GM18909 (cell line): ENCODE results near the gene ADAM17.
A peak's percentile ranks its signal among the peaks of the same experiment; 100 is the strongest.
"Not testable (repeated sequence)": the region's sequence is repeated elsewhere in the genome, so short reads cannot be mapped to it uniquely, and the experiment has no call there.

Experiments
- ATAC-seq: cut with Tn5 transposase; IDR thresholded peaks from one replicate; pipeline ENCODE4 v1.9.1; 2021; ENCODE audit warnings: mild to moderate bottlenecking; ENCODE audit not compliant: unreplicated experiment, poor library complexity

ADAM17 gene

DNA sequence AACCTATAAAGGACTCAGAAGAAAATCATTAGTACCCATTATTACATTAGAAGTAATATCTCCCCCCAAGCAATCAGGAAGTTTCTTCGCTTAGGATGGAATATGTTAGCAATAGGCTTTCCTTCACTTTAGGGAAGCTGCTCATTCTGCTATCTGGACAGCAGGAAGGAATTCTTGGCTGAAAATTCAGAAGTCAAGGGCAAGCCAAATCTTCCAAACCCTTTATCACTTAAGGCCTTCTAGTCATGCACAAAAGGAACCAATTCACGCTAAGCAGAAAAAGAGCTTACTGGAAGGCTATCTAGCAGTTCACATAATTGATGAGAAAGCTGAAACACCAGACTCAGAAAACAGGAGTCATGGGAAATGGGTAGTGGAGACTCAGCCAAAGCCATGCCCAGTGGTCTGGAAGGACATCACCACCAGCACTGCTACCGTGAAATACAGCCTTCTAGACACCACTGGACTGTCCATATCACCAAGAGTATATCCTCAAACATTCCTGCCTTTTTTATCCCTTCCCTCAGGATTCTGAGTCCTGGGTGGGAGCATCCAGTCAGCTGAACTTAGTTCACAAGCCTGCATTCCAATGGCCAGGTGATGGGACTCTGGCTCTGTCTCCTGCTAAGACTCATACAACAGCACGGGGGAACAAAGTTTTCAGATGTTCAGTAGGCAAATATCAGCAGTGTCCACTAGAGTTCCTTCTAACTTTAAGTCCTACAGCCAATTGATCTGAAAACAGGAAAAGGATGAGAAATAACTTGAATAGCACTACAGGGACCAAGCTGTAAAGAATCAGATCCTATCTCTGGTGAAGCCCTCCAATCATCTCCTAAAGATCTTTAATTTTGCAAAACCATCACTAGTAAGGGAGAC lies 14.8 kb upstream of the ADAM17 start:
- no peak for ATAC-seq

DNA sequence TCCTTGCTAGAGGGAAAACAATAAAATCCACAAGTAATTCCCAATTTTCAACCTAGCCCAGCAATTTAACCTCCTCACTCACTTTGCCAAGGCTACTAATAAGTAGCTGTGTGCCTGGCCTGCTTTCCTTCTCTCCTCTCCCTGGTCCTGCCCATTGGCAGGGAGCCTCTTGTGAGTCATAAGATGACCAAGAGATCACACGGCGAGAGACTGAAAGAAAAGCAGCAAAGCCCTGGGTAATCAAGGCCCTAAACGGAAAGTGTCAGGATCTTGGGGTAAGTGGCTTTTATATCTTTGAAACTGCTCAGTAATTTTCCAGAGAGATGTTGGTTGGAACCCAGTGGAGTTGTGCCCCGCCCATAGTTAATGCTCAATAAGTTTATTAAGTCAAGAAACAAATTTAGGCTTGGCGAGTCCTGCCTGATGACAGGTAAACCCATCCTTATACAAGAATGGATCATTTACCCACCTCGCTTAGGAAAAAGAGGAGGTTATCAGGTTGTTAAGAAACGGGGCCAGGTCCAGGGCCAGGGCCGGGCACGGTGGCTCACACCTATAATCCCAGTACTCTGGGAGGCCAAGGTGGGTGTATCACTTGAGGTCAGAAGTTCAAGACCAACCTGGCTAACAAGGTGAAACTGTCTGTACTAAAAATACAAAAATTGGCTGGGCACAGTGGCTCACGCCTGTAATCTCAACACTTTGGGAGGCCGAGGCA lies 10.0 kb upstream of the ADAM17 start:
- no peak for ATAC-seq

DNA sequence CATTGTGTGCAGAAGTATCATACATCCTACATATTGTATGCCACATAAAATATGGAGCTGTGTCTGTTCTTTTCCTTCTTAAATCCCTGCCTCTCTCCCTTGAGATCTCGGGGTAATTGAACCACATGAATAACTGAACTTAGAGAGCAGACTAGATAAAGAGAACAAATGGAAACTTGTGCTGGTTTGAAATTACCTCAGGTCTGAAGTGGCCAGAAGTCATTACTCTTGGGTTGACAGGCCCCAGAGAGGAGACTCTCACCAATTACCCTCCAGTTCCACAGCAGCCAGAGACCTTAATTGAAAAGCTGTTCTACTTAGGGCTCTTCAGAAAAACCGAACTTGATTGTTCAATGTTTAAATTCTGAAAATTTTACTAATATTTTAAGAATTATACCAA lies 5.0 kb upstream of the ADAM17 start:
- no peak for ATAC-seq

DNA sequence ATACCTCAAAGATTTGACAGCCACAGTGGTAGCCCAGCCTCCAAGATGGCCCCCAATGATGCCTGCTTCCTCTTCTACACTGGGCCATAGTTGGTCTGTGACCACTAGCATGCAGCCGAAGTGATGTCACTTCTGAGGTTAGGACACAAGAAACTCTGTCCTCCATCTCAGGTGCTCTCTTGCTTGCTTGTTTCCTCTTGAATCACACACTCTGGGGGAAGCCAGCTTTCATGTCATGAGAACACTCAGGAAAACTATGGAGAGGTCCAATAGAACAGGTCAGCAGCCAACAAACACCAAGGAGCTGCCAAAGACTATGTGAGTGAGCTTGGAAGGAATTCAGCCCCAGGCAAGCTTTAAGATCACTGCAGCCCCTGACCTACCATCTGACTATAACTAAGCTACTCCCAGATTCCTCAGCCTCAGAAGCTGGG lies 3.3 kb upstream of the ADAM17 start:
- no peak for ATAC-seq

DNA sequence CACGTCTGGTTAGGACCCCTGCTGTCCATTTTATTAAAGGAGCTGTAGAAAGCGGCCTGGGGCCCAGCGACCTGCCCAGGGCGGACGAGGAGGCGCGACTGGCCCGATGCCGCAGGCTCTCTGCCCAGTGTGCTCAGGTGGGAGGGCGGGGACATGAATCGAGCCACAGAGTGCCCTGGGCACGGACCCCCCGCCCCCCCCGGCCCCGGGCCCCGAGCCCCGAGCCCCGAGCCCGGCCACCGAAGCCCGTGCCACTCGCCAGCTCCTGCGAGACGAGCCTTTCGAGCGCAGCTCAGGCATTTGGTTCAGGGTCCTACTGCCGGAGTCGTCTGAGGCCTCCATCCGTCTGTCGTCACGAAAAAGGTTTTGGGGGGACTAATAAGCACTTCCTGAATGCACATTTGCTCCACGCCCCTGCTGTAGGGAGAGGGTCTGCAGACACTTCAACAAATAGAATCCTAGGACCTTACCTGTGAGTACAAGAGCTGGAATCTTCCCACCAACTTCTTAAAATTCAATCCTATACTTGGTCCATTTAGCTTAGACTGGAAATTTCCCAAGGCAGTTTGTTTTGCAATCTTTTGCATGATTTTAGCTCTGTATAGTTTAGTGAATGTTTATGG lies 602 bp upstream of the ADAM17 start:
- ATAC-seq, result peak; percentile 32

DNA sequence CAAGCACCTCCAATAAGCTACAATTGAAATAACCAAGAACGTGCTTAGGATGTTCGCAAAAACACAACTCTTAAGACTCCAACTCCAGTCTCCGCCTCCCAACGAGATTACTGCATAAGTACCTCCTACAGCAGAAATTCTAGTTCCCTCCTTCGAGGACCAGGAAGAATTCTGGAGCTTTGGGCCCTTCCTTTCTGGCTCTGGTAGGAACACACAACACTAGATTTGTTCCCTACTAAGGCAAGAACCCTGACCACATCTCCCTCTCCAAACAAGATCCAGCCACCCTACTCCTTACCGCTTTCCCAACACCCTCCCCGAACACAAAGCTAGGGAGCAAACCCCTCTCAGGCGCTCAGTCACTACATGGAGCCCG lies 721 bp downstream of the ADAM17 start:
- ATAC-seq, result no peak

DNA sequence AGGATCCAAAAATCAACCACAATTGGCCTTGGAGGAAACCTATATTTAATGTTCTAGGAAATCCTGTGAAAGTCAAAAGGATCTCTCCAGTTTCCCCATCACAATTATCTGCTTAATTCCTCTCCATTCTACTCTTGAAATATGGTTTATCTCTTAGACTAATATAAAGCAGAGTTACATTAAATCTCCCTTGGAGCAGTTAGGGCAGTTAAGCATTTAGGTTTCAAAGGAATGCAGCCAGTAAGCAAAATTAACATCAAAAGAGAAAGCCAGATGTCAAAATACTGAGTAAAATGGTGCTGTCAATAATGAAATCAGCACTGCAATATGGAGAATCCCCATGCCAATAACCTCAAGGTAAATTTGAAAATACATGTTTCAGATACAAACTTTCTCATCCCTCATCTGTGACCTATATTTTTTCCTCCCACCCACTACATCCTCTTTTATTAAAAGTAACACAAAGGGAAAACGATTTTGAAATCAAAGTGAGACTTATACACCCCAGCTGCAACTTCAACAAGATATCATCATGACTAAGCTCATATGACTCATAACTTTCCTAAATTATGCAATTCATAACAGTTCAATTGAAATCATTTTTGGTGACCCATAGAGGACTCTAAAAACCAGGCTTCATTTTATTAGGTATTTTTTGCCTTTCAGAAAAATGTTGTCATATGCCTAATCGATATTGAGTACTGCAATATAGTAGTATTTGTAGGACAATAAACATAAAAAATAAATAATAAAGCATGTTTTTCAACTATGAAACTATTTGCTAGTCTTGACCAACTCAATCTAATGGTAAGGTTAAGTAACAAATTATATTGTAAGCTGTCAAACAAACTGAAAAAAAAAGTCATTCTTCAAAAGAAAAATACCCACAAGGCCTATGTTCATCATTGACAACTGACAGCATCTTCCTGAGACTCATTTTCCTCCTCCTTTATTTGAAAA lies 3.1 kb downstream of the ADAM17 start:
- no peak for ATAC-seq

DNA sequence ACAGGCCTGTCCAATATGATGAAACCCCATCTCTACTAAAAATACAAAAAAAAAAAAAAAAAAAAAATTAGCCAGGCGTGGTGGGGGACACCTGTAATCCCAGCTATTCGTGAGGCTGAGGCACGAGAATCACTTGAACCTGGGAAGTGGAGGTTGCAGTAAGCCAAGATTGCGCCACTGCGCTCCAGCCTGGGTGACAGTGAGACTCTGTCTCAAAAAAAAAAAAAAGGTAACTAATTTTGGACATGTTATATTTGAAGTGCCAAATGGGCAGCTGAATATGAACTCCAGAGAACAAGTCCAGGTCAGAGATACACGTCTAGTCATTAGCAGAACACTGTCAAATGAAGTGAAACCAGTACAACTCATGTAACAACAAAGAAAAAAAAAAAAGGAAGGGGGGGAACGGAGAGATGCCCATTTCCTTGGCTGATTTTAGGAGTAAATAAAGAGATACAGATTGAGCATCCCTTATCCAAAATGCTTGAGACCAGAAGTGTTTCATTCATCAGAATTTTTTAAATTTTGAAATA lies 4.7 kb downstream of the ADAM17 start:
- ATAC-seq, result not testable (repeated sequence)

DNA sequence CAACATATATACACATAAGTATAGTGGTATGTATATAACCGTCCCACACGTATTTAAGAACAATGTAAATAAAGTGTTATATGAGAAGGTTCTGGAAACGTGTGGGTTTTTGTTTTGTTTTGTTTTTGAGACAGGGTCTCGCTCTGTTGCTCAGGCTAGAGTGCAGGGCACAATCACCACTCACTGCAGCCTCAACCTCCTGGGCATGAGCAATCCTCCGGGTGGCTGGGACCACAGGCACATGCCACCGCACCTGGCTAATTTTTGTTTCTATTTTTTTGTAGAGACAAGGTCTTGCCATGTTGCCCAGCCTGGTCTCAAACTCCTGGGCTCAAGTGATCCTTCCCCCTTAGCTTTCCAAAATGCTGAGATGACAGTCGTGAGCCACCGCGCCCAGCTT lies 6.2 kb downstream of the ADAM17 start:
- no peak for ATAC-seq

DNA sequence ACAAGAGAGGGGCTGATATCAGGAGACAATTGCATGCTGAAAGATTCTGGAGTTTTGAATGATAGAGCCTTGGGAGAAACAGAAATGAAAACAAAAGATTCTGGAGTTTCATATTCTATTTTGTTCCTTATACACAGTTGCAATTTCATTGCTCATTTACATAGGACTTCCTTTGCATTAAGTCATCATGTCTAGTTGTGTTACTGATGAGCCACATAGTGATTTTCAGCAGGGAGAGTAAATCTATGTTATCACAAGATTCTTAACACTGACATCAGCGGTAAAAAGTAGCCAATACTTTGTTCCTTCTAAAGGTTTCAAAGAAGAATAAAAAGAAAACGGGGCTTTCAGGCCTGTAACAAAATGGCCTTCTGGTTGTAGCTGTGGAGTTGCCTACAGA lies 7.1 kb downstream of the ADAM17 start:
- ATAC-seq, result peak; percentile 55

DNA sequence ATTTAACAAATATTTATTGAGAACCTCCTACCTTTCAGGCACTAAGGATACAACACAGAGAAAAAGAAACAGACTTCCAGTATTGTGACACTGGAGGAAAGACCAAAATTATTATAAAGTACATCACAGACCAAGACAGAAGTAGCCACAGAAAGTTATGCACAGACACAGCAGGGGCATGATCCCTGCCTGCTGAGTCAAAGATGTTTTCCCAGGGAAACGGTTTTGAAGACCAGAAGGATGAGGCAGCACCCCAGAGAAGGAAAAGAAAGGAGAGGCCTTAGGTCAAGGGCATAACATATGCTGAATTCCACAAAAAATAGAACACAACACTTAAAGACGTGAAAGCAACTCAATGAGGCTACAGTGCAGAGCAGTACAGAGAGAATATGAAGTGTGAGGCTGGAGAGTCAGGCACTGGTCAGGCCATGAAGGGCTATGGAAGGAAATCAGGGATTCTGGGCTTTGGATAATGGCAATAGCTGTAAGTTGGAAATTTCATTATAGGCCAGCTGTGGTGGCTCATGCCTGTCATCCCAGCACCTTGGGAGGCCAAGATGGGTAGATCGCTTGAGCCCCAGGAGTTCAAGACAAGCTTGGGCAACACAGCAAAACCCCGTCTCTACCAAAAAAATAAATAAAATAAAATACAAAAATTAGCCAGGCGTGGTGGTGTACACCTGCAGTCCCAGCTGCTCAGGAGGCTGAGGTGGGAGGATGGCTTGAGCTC lies 8.2 kb downstream of the ADAM17 start:
- ATAC-seq, result no peak

DNA sequence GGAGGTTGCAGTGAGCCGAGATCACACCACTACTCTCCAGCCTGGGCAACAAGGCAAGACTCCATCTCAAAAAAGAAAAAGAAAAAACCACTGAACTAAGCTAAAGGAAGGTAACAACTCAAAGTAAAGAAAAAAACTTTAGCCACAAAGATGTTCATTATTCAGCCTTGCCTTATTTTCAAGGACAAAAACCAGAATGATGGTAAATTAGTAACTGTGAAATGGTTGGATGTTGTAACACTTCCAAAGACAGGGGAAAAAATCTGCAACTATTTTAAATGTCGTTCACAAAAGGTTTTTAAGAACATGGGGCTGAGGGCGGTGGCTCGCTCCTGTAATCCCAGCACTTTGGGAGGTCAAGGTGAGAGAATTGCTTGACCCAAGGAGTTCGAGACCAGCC lies 10.1 kb downstream of the ADAM17 start:
- no peak for ATAC-seq

DNA sequence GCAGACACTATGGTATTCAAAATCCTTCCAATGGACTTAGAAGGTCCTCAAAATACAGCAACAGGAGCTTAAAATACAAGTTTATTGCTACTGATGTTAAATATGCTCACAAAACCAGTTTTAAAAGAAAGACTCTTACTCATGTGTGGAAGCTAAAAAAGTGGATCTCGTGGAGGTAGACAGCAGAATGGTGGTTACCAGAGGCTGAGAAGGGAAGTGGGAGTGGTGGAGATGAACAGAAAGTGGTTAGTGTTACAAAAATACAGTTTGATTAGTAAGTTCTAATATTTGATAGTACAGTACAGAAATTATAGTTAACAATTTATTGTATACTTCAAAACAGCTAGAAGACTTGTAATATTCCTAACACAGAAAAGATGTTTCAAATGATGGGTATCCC lies 12.1 kb downstream of the ADAM17 start:
- no peak for ATAC-seq

DNA sequence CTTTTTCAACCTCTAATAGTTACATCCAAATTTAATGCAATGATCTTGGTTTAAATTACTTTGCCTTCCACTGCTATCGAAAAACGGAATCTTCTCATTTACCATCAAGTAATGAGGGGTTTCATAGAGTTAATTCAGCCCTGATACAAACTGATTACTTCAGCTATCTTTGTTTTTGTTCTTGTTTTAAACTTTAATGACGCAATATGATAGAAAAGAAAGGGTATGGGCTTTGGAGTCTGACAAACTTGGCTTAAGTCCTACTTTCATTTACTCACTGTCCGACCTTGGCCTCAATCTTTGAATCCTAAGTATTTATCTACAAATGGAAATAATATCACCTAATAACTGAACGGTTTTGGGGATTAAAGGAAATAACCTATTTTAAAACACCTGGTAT lies 16.1 kb downstream of the ADAM17 start:
- ATAC-seq, result no peak

DNA sequence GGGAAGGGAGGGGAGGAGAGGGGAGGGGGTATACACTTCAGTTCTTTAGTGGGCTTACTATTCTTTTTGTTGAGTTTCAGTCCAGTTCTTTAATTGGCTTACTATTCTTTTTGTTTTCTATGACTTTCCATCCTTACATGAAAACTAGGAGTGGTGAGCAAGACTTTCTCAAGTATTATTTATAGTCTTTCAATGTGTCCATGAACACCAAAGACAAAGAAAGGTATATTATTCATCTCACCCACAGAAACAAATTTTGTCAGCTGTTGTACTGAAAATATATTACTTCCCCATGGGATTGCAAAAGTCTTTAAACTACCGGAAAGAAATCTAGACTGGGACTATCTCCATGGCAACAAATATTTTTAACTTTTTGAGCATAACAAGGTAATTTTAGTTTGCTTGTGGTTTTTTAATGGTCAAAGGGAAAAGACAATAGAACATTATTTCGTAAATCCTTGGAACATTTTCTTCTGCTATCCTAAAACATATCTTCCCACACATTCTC lies 17.6 kb downstream of the ADAM17 start:
- no peak for ATAC-seq

DNA sequence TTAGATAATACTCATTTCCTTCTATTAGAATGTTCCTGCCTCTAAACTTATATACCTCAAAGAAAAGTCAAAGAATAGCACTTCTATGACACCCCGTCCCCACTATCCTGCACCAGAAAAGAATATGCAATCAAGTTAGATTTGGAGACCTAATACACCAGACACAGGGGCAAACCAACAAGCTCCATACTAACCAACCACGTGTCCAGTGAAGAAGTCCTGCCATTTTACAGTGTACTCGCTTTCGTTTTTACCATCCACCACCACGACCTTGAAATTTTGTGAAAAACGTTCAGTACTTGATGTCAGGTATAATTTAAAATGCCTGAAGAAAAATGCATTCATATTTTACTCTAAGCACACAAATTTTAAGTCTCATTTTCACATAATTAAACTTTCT lies 19.1 kb downstream of the ADAM17 start:
- ATAC-seq, result no peak

DNA sequence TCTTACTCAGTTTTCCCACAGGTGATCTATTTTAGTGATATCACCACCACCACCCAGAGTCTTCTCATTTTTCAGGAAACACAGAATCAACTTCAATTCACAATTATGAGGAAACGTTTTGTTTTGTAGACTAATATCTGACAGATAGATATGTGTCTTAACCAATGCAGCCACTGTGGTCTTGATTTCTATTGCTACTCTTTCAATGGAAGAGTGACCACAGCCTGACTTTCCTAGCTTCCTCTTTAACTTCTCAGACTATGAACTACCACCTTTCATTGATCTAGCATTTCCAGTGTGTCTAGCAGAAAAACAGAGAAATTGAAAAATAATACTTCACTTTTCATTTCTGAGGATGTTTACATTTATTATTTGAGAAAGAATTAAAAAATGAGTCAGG lies 20.5 kb downstream of the ADAM17 start:
- no peak for ATAC-seq

DNA sequence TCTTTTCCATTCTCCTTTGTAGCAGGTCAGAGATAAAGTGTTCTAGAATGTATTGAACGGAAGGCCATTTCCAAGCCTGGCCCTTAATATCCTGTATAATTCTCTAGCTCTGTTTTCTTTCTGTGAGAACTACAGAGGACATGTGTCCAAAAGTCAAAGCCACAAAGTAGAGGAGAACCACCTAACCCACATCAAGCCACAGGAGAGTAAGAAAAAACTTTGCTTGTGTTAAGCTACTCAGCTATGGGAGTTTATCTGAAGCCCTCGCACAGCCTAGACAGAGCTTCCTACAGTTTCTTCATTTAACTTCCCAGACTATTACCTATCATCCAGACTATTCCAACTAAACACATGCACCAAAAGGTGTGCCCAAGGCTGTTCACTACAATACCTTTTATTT lies 22.0 kb downstream of the ADAM17 start:
- no peak for ATAC-seq

DNA sequence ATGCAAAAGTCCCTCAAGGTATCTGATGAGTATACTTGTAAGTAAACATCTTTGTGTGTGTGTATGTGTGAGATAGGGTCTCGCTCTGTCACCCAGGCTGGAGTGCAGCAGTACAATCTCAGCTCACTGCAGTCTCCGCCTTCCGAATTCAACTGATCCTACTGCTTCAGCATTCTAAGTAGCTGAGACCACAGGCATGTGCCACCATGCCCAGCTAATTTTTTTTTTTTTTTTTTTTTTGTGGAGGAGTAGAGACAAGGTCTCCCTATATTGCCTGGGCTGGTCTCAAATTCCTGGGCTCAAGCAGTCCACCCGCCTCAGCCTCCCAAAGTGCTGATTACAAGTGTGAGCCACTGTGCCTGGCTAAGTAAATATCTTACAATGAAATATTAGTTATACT lies 23.2 kb downstream of the ADAM17 start:
- no peak for ATAC-seq
